GM23338 (cell line): ENCODE measurements around the gene NDUFB4. TPM values are rescaled to one million over a fixed set of nuclear protein-coding genes. Genes with fewer than 3 reads are reported as not detected.

ENCODE experiments used
- ATAC-seq: fragments of 200-7000 bp; cut with Tn5 transposase; 3 replicates; pipeline ENCODE4 v1.9.1; 2020
- DNase-seq: peaks from one replicate; pipeline ENCODE4 v3.0.0-alpha.2; 2015; ENCODE audit warnings: low spot score
- H2AFZ ChIP-seq: fragments of 200-600 bp; sonication (generic); 2 replicates; pipeline ENCODE4 v1.8.0; 2016; ENCODE audit warnings: antibody characterized with exemption, mild to moderate bottlenecking, moderate library complexity
- H3F3A ChIP-seq: fragments of 200-600 bp; sonication (generic); replicated peaks from 2 replicates; pipeline ENCODE4 v1.8.0; 2017; ENCODE audit warnings: antibody characterized with exemption, mixed run types, low read depth
- H3K27ac ChIP-seq: fragments of 200-600 bp; sonication (generic); 2 replicates; pipeline ENCODE4 v1.6.1; 2016; ENCODE audit warnings: low read depth
- H3K27me3 ChIP-seq: fragments of 200-600 bp; sonication (generic); 2 replicates; pipeline ENCODE4 v1.8.0; 2016; ENCODE audit warnings: mild to moderate bottlenecking, mixed run types, moderate library complexity; ENCODE audit not compliant: insufficient read depth
- H3K36me3 ChIP-seq: fragments of 200-600 bp; sonication (generic); 2 replicates; pipeline ENCODE4 v1.8.0; 2016; ENCODE audit warnings: mild to moderate bottlenecking; ENCODE audit not compliant: insufficient read depth
- H3K4me1 ChIP-seq: fragments of 200-600 bp; sonication (generic); 2 replicates; pipeline ENCODE4 v1.8.0; 2016; ENCODE audit warnings: mild to moderate bottlenecking, moderate library complexity; ENCODE audit not compliant: insufficient read depth
- H3K4me2 ChIP-seq: fragments of 200-600 bp; sonication (generic); 2 replicates; pipeline ENCODE4 v1.7.1; 2017; ENCODE audit warnings: mixed run types
- H3K4me3 ChIP-seq: fragments of 200-600 bp; sonication (generic); 2 replicates; pipeline ENCODE4 v1.6.1; 2016; ENCODE audit warnings: mixed run types
- H3K79me2 ChIP-seq: fragments of 200-600 bp; sonication (generic); replicated peaks from 2 replicates; pipeline ENCODE4 v1.8.0; 2017; ENCODE audit warnings: mild to moderate bottlenecking; ENCODE audit not compliant: insufficient read depth
- H3K9me2 ChIP-seq: fragments of 200-600 bp; sonication (generic); 2 replicates; pipeline ENCODE4 v1.8.0; 2017; ENCODE audit not compliant: insufficient read depth
- H4K20me1 ChIP-seq: fragments of 200-600 bp; sonication (generic); replicated peaks from 2 replicates; pipeline ENCODE4 v1.8.0; 2017; ENCODE audit warnings: mild to moderate bottlenecking; ENCODE audit not compliant: insufficient read depth
- H3K27ac Mint-ChIP-seq: 2 replicates; pipeline ENCODE4 v1.8.0; 2020; ENCODE audit warnings: inconsistent platforms, mild to moderate bottlenecking, moderate library complexity, mixed read lengths
- H3K27me3 Mint-ChIP-seq: 3 replicates; pipeline ENCODE4 v1.8.0; 2022; ENCODE audit warnings: low read depth, mild to moderate bottlenecking, moderate library complexity, mixed read lengths, inconsistent platforms; ENCODE audit not compliant: insufficient read depth, poor library complexity
- H3K36me3 Mint-ChIP-seq: 3 replicates; pipeline ENCODE4 v1.8.0; 2021; ENCODE audit warnings: low read depth, mild to moderate bottlenecking, inconsistent platforms, moderate library complexity, mixed read lengths
- H3K4me1 Mint-ChIP-seq: 3 replicates; pipeline ENCODE4 v1.8.0; 2020; ENCODE audit warnings: mild to moderate bottlenecking, inconsistent platforms, mixed read lengths
- H3K4me3 Mint-ChIP-seq: 3 replicates; pipeline ENCODE4 v1.8.0; 2021; ENCODE audit warnings: moderate library complexity, mild to moderate bottlenecking, inconsistent platforms, mixed read lengths
- H3K9me3 Mint-ChIP-seq: 3 replicates; pipeline ENCODE4 v1.8.0; 2020; ENCODE audit warnings: moderate library complexity, mild to moderate bottlenecking, inconsistent platforms, mixed read lengths
- CREB1 ChIP-seq: fragments of 250-450 bp; sonication (Bioruptor Pico); IDR thresholded peaks from 2 replicates; pipeline ENCODE4 v1.5.0; 2020; ENCODE audit warnings: low read depth, mild to moderate bottlenecking, moderate library complexity
- EZH2 ChIP-seq: fragments of 200-600 bp; sonication (generic); IDR thresholded peaks from one replicate; pipeline ENCODE4 v1.8.0; 2017; ENCODE audit warnings: antibody characterized with exemption, mild to moderate bottlenecking, low read depth; ENCODE audit not compliant: unreplicated experiment
- EZH2phosphoT487 ChIP-seq: fragments of 200-600 bp; sonication (generic); IDR thresholded peaks from one replicate; pipeline ENCODE4 v1.8.1; 2018; ENCODE audit warnings: antibody characterized with exemption; ENCODE audit not compliant: unreplicated experiment
- JUNB ChIP-seq: IDR thresholded peaks from one replicate; pipeline ENCODE4 v1.6.1; 2016; ENCODE audit warnings: antibody characterized with exemption; ENCODE audit not compliant: unreplicated experiment
- NANOG ChIP-seq: IDR thresholded peaks from 2 replicates; pipeline ENCODE4 v1.6.1; 2016; ENCODE audit warnings: antibody characterized with exemption, borderline replicate concordance
- POLR2AphosphoS5 ChIP-seq: IDR thresholded peaks from 2 replicates; pipeline ENCODE4 v1.6.1; 2016; ENCODE audit warnings: antibody characterized with exemption, low read depth
- STAT1 ChIP-seq: IDR thresholded peaks from one replicate; pipeline ENCODE4 v1.6.1; 2016; ENCODE audit warnings: antibody characterized with exemption; ENCODE audit not compliant: unreplicated experiment
- ZNF331 ChIP-seq: fragments of 250-450 bp; sonication (Bioruptor Pico); IDR thresholded peaks from 2 replicates; pipeline ENCODE4 v1.5.0; 2020; ENCODE audit warnings: low read depth, mild to moderate bottlenecking, moderate library complexity
- ZNF462 ChIP-seq: fragments of 250-450 bp; sonication (Bioruptor Pico); IDR thresholded peaks from 2 replicates; pipeline ENCODE4 v1.5.0; 2020; ENCODE audit warnings: mild to moderate bottlenecking, moderate library complexity
- polyA plus RNA-seq: library from polyadenylated mRNA; unstranded; fragments of >200 nt; fragmentation: Nextera tagmentation; extraction: Ambion mirVana; gene quantifications from 2 replicates; pipeline ENCODE4 v1.2.1, GENCODE V29; 2016
- total RNA-seq: library from RNA; depleted of rRNA; stranded (reverse); fragments of >200 nt; shearing (Covaris generic); gene quantifications from 2 replicates; pipeline ENCODE4 v1.2.3, GENCODE V29; 2014
- TF ChIP-seq, protein P1 (sequence below): IDR thresholded peaks from one replicate; pipeline ENCODE4 v1.6.1; 2018; ENCODE audit warnings: antibody characterized with exemption; ENCODE audit not compliant: unreplicated experiment

The NDUFB4 gene
- total and polyA plus RNA-seq, 2 experiments from 2014 or later: 199 to 716 TPM

GRCh38 chr3:120587332-120587975 is 8.7 kb upstream of the NDUFB4 start:
- ATAC-seq: no peak
- Mint-ChIP-seq H3K9me3 (peaks cover 9% of the 10 kb centered on the region), H3K36me3 (peaks cover 4% of the 10 kb centered on the region; the same call in 2 of the 3 replicates), H3K4me3 (no peak overlapping the region), H3K27ac (no peak overlapping the region), H3K27me3 (no peaks in the 10 kb centered on the region), H3K4me1 (no peaks in the 10 kb centered on the region; the same call in 2 of the 3 replicates)
- H3K4me1 ChIP-seq: no peaks in the 10 kb centered on the region
- H3K9me2 ChIP-seq: no peaks in the 10 kb centered on the region
- H3K4me3 ChIP-seq: no peak overlapping the region
- no peaks in the 10 kb centered on the region for H3K27me3 ChIP-seq
- no peaks in the 10 kb centered on the region for H3K79me2 ChIP-seq
- H3F3A ChIP-seq: no peaks in the 10 kb centered on the region
- H3K27ac ChIP-seq: no peak overlapping the region
- no peak for TF ChIP-seq EZH2
- TF ChIP-seq CREB1 (CRISPR knock-in tag): no peak
- no peak for TF ChIP-seq ZNF331 (CRISPR knock-in tag)
- TF ChIP-seq STAT1: no peak
- no peak for TF ChIP-seq POLR2AphosphoS5
- TF ChIP-seq, protein P1, sequence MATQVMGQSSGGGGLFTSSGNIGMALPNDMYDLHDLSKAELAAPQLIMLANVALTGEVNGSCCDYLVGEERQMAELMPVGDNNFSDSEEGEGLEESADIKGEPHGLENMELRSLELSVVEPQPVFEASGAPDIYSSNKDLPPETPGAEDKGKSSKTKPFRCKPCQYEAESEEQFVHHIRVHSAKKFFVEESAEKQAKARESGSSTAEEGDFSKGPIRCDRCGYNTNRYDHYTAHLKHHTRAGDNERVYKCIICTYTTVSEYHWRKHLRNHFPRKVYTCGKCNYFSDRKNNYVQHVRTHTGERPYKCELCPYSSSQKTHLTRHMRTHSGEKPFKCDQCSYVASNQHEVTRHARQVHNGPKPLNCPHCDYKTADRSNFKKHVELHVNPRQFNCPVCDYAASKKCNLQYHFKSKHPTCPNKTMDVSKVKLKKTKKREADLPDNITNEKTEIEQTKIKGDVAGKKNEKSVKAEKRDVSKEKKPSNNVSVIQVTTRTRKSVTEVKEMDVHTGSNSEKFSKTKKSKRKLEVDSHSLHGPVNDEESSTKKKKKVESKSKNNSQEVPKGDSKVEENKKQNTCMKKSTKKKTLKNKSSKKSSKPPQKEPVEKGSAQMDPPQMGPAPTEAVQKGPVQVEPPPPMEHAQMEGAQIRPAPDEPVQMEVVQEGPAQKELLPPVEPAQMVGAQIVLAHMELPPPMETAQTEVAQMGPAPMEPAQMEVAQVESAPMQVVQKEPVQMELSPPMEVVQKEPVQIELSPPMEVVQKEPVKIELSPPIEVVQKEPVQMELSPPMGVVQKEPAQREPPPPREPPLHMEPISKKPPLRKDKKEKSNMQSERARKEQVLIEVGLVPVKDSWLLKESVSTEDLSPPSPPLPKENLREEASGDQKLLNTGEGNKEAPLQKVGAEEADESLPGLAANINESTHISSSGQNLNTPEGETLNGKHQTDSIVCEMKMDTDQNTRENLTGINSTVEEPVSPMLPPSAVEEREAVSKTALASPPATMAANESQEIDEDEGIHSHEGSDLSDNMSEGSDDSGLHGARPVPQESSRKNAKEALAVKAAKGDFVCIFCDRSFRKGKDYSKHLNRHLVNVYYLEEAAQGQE: no peak
- TF ChIP-seq EZH2phosphoT487: no peak
- TF ChIP-seq ZNF462 (CRISPR knock-in tag): no peak
- no peak for TF ChIP-seq JUNB
- no peak for TF ChIP-seq NANOG
- no peaks in the 10 kb centered on the region for H4K20me1 ChIP-seq
- H3K36me3 ChIP-seq: no peaks in the 10 kb centered on the region; the same call in 1 of the 2 replicates
- no peak overlapping the region for H2AFZ ChIP-seq
- H3K4me2 ChIP-seq: no peak overlapping the region
- DNase-seq: no peak
